GM12872 (cell line): ENCODE results near the gene STAT3.

ENCODE experiments used
- TF ChIP-seq, protein P1 (sequence below): IDR thresholded peaks from 3 replicates; pipeline ENCODE4 v1.5.1; 2011; ENCODE audit warnings: low read depth, mild to moderate bottlenecking, low read length, moderate library complexity; ENCODE audit not compliant: insufficient read depth

Gene STAT3

GRCh38 chr17:42308446-42308845 is 79.8 kb downstream of the STAT3 start:
- TF ChIP-seq, protein P1, sequence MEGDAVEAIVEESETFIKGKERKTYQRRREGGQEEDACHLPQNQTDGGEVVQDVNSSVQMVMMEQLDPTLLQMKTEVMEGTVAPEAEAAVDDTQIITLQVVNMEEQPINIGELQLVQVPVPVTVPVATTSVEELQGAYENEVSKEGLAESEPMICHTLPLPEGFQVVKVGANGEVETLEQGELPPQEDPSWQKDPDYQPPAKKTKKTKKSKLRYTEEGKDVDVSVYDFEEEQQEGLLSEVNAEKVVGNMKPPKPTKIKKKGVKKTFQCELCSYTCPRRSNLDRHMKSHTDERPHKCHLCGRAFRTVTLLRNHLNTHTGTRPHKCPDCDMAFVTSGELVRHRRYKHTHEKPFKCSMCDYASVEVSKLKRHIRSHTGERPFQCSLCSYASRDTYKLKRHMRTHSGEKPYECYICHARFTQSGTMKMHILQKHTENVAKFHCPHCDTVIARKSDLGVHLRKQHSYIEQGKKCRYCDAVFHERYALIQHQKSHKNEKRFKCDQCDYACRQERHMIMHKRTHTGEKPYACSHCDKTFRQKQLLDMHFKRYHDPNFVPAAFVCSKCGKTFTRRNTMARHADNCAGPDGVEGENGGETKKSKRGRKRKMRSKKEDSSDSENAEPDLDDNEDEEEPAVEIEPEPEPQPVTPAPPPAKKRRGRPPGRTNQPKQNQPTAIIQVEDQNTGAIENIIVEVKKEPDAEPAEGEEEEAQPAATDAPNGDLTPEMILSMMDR, result no peak

DNA sequence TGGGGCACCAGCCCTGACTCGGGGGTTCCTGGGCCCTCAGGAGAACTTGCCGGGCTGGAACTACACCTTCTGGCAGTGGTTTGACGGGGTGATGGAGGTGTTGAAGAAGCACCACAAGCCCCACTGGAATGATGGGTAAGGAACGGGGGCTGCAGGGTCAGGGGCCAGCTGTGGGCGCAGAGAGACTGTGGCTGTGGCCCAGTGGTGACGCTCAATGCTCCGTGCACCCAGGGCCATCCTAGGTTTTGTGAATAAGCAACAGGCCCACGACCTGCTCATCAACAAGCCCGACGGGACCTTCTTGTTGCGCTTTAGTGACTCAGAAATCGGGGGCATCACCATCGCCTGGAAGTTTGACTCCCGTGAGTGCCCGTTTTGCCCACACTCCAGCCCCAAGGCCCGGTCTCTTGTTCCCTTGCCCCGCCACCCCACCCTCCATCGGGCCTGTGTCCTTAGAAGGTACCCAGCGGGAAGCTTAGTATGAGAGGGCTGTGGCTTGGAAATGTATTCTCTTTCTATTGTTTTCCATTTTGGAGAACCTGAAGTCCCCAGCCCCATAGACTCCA is 80.8 kb downstream of the STAT3 start:
- TF ChIP-seq, protein P1, result no peak

DNA sequence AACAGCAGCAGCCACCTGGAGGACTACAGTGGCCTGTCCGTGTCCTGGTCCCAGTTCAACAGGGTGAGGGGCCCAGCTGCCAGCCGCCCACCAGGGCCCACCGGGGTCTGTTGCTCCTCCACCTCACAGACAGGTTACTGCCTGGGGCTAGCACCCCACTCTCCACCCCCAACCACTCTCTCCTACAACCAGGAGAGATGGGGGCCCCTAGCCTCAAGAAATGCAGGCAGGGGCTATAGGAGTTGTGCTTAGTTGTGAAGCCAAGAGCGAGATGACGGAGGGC is 81.9 kb downstream of the STAT3 start:
- TF ChIP-seq, protein P1, result no peak

DNA sequence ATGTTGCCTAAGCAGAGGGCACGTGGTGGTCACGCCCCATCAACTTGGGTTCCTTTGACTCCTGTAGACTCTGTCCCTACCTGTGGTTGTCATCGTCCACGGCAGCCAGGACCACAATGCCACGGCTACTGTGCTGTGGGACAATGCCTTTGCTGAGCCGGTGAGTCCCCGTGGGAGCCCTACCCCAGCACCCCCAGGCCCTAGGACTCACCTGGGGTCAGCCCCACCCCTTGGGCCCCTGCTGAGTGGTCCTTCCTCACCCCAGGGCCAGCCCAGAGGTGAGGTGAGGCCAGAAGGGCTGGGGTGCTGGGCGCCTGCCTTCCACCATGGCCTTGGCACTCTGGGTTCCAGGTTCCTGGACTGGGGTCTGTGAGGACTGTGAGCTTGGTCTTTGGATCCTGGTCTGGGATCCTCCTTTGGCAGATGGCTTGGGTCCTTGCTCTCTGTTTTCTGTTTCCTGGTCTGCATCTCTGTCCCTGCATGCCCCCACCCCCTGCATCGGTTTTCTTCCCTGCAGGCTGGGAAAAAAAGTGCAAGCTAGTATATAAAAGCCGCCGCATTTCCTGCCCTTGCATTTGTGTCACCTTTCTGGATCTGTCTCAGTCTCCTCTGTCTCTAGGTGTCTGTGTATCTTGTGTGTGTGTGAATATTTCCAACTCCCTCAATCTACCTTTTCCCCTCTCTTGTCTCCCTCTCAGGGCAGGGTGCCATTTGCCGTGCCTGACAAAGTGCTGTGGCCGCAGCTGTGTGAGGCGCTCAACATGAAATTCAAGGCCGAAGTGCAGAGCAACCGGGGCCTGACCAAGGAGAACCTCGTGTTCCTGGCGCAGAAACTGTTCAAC is 82.5 kb downstream of the STAT3 start:
- TF ChIP-seq, protein P1, result no peak

- TF ChIP-seq, protein P1, result no peak
Observed at GRCh38 chr17:42304187-42305030, 83.8 kb downstream of the STAT3 start.

DNA sequence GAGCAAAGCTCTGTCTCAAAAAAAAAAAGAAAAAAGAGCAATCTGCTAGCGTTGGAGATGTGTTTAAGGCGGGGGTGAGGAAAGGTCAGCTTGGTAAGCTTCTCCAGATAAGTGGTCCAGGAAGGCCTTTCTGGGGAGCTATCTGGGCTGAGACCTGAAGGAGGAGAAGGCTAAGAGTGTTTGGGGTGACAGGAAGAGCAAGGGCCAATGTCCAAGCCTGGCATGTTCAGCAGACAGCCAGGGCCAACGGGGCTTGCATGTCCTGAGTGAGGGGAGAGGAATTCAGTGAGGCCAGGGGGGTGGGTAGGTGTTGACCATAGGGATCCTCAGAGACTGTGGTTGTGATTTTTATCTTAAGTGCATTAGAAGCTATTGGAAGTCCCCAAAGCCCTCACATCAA is 84.5 kb downstream of the STAT3 start:
- TF ChIP-seq, protein P1, result no peak

DNA sequence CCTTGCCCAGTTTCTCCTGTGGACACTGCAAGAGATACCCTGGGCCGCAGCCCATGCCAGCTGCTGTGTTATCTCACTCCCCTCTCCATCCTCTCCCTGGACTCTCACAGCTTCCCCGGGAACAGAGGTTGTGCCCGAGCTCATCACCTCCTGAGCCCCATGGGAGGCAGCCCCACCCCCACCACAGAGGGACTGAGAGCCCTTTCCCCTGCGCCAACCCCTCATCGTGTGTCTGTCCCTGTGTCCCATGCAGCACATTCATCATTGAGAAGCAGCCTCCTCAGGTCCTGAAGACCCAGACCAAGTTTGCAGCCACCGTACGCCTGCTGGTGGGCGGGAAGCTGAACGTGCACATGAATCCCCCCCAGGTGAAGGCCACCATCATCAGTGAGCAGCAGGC is 87.2 kb downstream of the STAT3 start:
- TF ChIP-seq, protein P1, result no peak
